Amniotic stem cell (primary cell): ENCODE measurements around the gene ZAP70.
"Not testable (repeated sequence)": the region's sequence is repeated elsewhere in the genome, so short reads cannot be mapped to it uniquely, and the experiment has no call there.

Experiments used
- DNase-seq: peaks from one replicate; lab custom pipeline; 2025; lab: John Stamatoyannopoulos, UW

Gene ZAP70

GRCh38 chr2:97713296-97714083 is at the start of gene ZAP70:
Gene ZAP70 (plus strand): TSS chr2:97713576. CDS start chr2:97724037, 10,461 bp downstream.
- no peak for DNase-seq

DNA sequence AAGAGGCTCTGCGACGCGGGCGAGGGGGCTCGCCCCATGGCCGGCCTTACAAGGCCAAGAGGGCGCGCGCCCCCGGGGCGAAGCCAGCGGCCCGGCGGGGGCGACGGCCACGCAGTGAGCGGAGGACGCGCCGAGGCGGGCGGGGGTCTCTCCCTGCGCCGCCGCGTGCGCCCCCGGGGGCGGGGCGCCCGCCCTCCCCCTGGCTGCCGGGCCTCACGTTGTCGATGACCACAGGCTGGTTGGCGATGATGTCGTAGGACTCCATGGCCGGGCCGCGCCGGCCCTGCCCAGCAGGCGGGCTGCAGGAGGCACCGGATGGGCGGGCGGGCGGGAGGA is 49.8 kb upstream of the ZAP70 start:
- DNase-seq, result no peak

GRCh38 chr2:97663962-97664635 is 49.3 kb upstream of the ZAP70 start, which contains the start of gene ACTR1B:
Gene ACTR1B (minus strand): TSS chr2:97664044. CDS start chr2:97663890, 154 bp downstream.
- peak; percentile 95 for DNase-seq

GRCh38 chr2:97664636-97664970 is 48.8 kb upstream of the ZAP70 start:
- DNase-seq, result no peak

DNA sequence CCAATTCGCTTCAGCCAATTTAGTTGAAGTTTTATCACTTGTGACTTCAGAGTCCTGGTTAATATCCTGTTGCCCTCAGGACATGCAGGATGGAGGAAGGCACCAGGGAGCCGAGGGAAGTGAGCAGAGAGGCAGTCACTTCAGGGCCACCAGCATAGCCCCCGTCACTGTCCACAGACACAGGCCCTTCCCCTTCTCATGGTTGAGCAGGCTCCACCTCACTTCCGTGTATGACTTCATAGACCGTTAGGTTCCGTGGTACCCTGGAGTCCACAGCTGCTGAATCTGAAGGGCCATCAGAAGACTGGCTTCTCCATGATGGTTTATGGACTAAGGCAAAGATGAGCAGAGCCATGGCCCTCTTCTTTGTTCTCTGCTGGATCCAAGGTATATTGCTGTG is 43.9 kb upstream of the ZAP70 start, which contains the start of gene C2orf92:
C2orf92 (plus strand) TSS at position 266 of the 400 bp plus-strand sequence; CDS start at position 342, 76 bp downstream.
- no peak for DNase-seq

DNA sequence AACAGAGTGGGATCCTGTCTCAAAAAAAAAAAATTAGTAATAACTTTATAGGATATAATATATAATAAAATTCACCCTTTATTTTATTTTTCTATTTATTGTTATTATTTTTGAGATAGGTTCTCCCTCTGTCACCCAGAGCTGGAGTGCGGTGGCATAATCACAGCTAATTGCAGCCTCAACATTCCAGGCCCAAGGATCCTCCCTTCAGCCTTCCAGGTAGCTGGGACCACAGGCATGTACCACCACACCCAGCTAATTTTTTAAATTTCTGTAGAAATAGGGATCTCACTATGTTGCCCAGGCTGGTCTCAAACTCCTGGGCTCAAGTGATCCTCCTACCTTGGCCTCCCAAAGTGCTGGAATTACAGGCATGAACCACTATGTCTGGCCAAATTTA is 42.9 kb upstream of the ZAP70 start:
- no peak for DNase-seq

GRCh38 chr2:97671526-97671925 is 41.9 kb upstream of the ZAP70 start:
- no peak for DNase-seq

DNA sequence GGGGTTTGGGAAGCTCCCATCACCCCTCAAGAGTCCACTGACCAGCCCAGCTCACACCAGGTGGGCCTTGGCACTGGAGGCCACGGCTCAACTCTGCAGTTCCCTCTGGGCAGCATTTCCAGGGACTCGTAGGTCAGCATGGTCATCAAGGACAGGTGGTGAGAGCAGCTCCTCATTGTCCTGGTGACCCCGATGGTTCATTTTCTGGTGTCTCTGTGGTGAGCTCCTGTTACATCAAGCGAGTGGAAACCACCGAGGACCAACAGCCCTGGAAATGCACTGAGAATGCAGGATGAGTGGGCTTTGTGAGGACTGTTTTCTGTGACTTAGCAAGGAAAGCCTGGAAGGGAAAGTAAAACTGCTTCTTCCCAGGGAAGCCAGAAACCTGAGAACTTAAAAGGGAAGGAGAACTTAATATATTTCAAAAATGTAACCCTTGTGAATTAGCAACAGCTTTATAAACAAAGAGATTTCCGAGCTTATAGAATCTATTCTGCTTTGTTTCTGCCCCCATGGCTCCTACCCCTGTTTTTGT is 40.7 kb upstream of the ZAP70 start:
- DNase-seq, result not testable (repeated sequence)

- DNase-seq, result no peak
Observed at GRCh38 chr2:97673182-97673914, 40.0 kb upstream of the ZAP70 start.

- no peak for DNase-seq
Observed at GRCh38 chr2:97673915-97674283, 39.5 kb upstream of the ZAP70 start.

GRCh38 chr2:97675430-97676113 is 37.8 kb upstream of the ZAP70 start:
- DNase-seq, result no peak

DNA sequence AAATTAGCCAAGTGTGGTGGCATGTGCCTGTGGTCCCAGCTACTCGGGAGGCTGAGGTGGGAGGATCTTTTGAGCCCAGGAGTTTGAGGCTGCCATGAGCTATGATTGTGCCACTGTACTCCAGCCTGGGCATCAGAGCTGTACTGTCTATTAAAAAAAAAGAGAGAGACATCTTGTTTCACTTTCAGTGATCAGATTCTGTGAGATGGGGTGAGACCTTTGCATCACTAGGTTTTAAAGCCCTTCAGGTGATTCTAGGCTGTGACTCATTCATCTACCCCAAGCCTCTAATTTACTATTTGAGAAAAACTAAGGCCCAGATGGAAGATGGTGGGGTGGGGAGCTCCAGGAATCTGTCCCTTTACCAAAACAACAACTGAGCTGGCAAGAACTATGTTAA is 36.8 kb upstream of the ZAP70 start:
- DNase-seq, result no peak

DNA sequence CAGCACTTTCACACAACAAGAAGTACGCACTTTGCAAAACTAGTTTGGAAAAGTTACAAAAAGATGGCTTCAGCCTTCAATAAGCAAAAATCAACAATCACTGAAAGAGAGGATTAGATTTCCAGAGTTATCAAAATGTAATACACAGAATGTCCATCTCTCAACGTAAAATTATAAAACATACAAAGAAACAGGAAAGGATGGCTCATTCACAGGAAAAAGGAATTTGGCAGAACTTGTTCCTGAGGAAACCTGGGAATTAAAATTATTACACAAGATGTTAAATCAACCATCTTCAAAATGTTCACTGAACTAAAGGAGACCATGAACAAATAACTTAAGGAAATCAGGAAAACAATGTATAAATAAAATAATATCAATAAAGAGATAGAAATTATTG is 35.9 kb upstream of the ZAP70 start:
- DNase-seq, result no peak

DNA sequence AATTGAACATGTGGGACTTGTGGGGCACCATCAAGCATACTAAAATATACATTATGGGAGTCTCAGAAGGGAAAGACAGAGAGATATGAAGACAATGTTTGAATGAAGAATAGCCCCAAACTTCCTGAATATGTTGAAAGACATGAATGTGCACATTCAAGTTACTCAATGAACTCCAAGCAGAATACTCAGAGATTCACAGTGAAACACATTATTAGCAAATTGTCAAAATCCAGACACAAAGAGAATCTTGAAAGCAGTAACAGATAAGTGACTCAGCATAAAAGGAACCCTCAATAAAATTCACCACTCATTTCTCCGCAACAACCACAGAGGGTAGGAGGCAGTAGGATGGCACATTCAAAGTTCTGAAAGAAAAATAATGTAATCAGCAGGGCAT is 35.1 kb upstream of the ZAP70 start:
- DNase-seq, result no peak

DNA sequence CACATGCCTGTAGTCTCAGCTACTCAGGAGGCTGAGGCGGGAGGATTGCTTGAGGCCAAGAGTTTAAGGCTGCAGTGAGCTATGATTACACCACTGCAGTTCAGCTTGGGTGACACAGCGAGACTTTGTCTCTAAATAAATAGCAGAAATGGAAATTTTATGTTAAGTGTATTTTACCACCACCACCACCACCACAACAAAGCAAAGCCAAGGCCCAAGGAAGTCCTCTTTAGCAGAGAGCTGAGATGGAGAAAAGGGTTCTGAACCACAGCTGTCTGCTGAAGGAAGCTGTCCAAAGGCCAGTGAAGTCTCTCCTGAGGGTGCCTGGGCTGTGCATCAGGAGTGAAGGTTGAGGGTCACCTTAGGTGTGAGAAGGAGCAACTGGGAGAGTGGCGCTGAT is 26.1 kb upstream of the ZAP70 start:
- DNase-seq, result not testable (repeated sequence)

DNA sequence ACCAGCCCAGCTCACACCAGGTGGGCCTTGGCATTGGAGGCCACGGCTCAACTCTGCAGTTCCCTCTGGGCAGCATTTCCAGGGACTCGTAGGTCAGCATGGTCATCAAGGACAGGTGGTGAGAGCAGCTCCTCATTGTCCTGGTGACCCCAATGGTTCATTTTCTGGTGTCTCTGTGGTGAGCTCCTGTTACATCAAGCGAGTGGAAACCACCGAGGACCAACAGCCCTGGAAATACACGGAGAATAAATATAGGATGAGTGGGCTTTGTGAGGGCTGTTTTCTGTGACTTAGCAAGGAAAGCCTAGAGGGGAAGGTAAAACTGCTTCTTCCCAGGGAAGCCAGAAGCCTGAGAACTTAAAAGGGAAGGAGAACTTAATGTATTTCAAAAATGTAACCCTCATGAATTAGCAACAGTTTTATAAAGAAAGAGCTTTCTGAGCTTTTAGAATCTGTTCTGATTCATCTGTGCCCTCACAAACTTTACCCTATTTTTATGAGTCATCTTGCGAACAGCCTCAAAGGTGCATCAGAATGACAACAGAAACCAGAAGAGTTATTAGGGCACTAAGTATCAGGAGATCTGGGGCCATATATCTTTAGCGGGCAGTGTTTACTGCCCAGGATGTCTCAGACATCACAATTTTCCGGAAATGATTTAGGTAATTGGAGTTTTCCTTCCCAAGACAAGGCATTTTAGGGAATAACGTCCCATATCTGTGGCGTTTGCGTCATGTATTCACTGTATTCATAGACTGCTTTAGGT is 25.1 kb upstream of the ZAP70 start:
- no peak for DNase-seq

GRCh38 chr2:97691166-97691565 is 22.2 kb upstream of the ZAP70 start:
- DNase-seq, result no peak

DNA sequence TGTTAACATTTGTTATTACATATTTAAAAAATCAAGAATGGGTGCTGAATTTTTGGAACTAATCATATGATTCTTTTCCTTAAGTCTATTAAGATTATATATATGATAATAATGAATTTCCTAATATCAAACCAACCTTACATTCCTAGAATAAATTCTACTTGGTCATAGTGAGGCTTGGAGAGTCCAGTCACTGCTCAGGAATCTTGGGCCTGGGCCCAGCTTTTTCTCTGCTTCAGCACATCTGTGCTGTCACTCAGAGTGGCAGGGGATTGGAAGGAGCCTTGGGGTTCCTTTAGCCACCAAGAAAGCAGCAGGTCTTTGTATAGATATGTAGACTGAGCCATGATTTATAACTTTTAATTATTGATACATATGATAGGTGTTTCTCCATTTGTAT is 19.9 kb upstream of the ZAP70 start:
- DNase-seq, result no peak

- DNase-seq, result no peak
Observed at GRCh38 chr2:97695744-97696143, 17.6 kb upstream of the ZAP70 start.

DNA sequence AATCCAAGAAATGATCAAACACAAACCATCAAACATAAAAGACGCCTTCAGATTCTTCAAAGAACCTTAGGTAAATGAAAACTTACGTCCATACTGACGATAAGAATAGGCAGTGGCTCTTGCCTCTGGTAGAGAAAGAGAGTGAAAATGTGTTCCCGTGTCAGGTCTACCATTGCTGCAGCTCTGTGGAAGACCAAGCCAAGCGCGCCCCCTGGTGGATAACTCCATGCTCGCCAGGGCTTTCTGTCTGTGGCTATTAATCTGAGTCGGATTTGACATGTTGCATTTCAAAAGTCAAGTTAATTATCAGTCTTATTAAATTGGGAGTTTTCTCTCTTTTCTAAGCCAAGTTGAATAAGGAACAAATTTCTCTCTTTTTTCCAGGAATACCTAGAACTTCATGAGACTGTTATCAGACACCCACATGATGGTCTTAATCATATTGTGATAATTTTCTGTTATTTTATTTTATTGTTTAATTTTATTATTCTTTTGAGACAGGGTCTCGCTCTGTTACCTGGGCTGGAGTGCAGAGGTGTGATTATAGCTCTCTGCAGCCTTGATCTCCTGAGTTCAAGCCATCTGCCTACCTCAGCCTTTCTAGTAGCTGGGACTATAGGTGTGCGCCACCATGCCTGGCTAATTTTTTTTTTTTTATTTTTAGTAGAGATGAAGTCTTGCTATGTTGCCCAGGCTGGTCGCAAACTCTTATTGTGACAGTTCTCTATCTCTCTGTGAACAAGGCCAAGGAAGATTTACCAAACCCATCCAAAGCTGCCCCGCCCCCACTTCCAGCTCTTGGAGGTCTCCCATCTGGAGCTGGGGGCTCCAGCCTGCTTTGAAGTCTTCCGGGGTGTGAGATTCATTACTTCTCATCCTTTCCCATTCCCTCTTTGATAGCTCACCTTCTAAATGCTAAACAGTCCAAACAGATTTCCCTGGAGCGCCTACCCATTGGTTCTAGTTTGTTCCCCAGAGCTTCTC is 15.8 kb upstream of the ZAP70 start:
- DNase-seq, result peak; percentile 83
